Measurements from ENCODE around the gene RFTN1.

GRCh38 chr3:16372362-16373292, 140.9 kb downstream of the RFTN1 start:
- TF ChIP-seq CTCF (IDR thresholded peaks at IDR 0.05) = no peak
- TF ChIP-seq POLR2A (IDR thresholded peaks at IDR 0.05) = no peak

Data from heart left ventricle (tissue), 13 donors.